Body of pancreas (tissue), 4 donors: Measurements from ENCODE around the gene NRIP1.

Experiments
- CTCF ChIP-seq, 7 experiments: fragments of 450-650 bp in 4 of 7; fragments of 200-600 bp in 3 of 7; sonication (generic) in 3 of 7; IDR thresholded peaks; one replicate each; pipeline ENCODE4 v1.5.1; 2016 to 2019; ENCODE audit warnings: antibody characterized with exemption in 7 of 7
- POLR2A ChIP-seq, 3 donors: fragments of 450-650 bp; IDR thresholded peaks; one replicate each; pipeline ENCODE4 v1.6.1; 2016; ENCODE audit warnings: antibody characterized with exemption in 3 of 3, mild to moderate bottlenecking in 2 of 3

- TF ChIP-seq CTCF (IDR thresholded peaks at IDR 0.05) (no peak), POLR2A (IDR thresholded peaks at IDR 0.05) (no peak)
These were observed 92.1 kb downstream of the NRIP1 start for GRCh38 chr21:14972678-14973077.
